ENCODE results near the gene CAMTA2. TPM values are rescaled to one million over a fixed set of nuclear protein-coding genes. Genes with fewer than 3 reads are reported as not detected.
A peak's percentile ranks its signal among the peaks of the same experiment; 100 is the strongest.

The CAMTA2 gene
- polyA plus RNA-seq, 3 donors: 7.1 to 88.9 (median 7.6) TPM

- 88% methylated on average over 12 of the region's 14 CpGs for WGBS (ENCODE audit: insufficient coverage)
- no peak overlapping the region for H2AFZ ChIP-seq (ENCODE audit: insufficient read depth, low read depth, low read length, poor library complexity, severe bottlenecking)
- TF ChIP-seq CTCF (IDR thresholded peaks at IDR 0.05): no peak
- no peak overlapping the region for H3K27ac ChIP-seq (ENCODE audit: low read depth in 1 of 2, low read length in 2 of 2)
- H3K79me2 ChIP-seq (ENCODE audit: insufficient read depth, low read length): no peaks in the 10 kb centered on the region
- H3K4me2 ChIP-seq (replicated peaks; ENCODE audit: extremely low read depth, low read length, poor library complexity, severe bottlenecking): no peak overlapping the region
- intact Hi-C loops (cut with micrococcal nuclease): loop anchor here in 1 of 2 donors (5.0 kb wide), 1 partner anchor 37 kb away; the partner anchor contains the start of genes INCA1 and KIF1C
- no peak for DNase-seq
- Mint-ChIP-seq H3K9me3 (peaks cover 0 to 3% (median 0%) of the 10 kb centered on the region in 7 donors), H3K27me3 (ENCODE audit: low read depth in 3 of 3) (peaks cover 13 to 42% (median 31%) of the 10 kb centered on the region in 3 donors), H3K4me3 (peak overlapping the region in 1 of 2 donors; percentile 46), H3K36me3 (no peaks in the 10 kb centered on the region), H3K27ac (no peak overlapping the region), H3K4me1 (peaks cover 24% of the 10 kb centered on the region)
- H3K9ac ChIP-seq (ENCODE audit: insufficient read depth, low read length, poor library complexity, severe bottlenecking): no peak overlapping the region
- H4K20me1 ChIP-seq (ENCODE audit: insufficient read depth, low read length): no peaks in the 10 kb centered on the region
- no peaks in the 10 kb centered on the region for H3K9me3 ChIP-seq (replicated peaks in 1 of 2; ENCODE audit: control insufficient read depth in 1 of 2, insufficient read depth in 1 of 2, low read length in 2 of 2)
- H3K36me3 ChIP-seq (replicated peaks in 1 of 2; ENCODE audit: control insufficient read depth in 1 of 2, insufficient read depth in 2 of 2, low read length in 2 of 2): no peaks in the 10 kb centered on the region
- H3K4me1 ChIP-seq (ENCODE audit: control insufficient read depth in 1 of 2, insufficient read depth in 2 of 2, low read length in 2 of 2): peaks cover 21 to 26% of the 10 kb centered on the region in 2 donors
- no peak overlapping the region for H3K4me3 ChIP-seq (replicated peaks in 1 of 3; ENCODE audit: low read depth in 2 of 3, low read length in 3 of 3)
- H3K27me3 ChIP-seq (ENCODE audit: control insufficient read depth in 2 of 2, insufficient read depth in 2 of 2, low read length in 2 of 2): peaks cover 2 to 20% of the 10 kb centered on the region in 2 donors
Measured at GRCh38 chr17:5034651-5035050, 47.2 kb upstream of the CAMTA2 start.

GRCh38 chr17:5034063-5034462 is 46.6 kb upstream of the CAMTA2 start:
- Mint-ChIP-seq H3K4me1 (peaks cover 26% of the 10 kb centered on the region), H3K27ac (peak overlapping the region in 2 of 7 donors; percentile 45 to 50), H3K27me3 (ENCODE audit: low read depth in 3 of 3) (peaks cover 13 to 42% (median 30%) of the 10 kb centered on the region in 3 donors), H3K36me3 (no peaks in the 10 kb centered on the region), H3K4me3 (peak overlapping the region in 1 of 2 donors; percentile 46), H3K9me3 (peaks cover 0 to 3% (median 0%) of the 10 kb centered on the region in 7 donors)
- peaks cover 21 to 26% of the 10 kb centered on the region in 2 donors for H3K4me1 ChIP-seq (ENCODE audit: control insufficient read depth in 1 of 2, insufficient read depth in 2 of 2, low read length in 2 of 2)
- no peak overlapping the region for H3K4me2 ChIP-seq (replicated peaks; ENCODE audit: extremely low read depth, low read length, poor library complexity, severe bottlenecking)
- H3K79me2 ChIP-seq (ENCODE audit: insufficient read depth, low read length): no peaks in the 10 kb centered on the region
- H3K9me3 ChIP-seq (replicated peaks in 1 of 2; ENCODE audit: control insufficient read depth in 1 of 2, insufficient read depth in 1 of 2, low read length in 2 of 2): no peaks in the 10 kb centered on the region
- no peak overlapping the region for H3K4me3 ChIP-seq (replicated peaks in 1 of 3; ENCODE audit: low read depth in 2 of 3, low read length in 3 of 3)
- intact Hi-C loops (cut with micrococcal nuclease): loop anchor here in 1 of 2 donors (5.0 kb wide), 1 partner anchor 37 kb away; the partner anchor contains the start of genes INCA1 and KIF1C
- H2AFZ ChIP-seq (ENCODE audit: insufficient read depth, low read depth, low read length, poor library complexity, severe bottlenecking): no peak overlapping the region
- no peak overlapping the region for H3K27ac ChIP-seq (ENCODE audit: low read depth in 1 of 2, low read length in 2 of 2)
- no peak for DNase-seq
- WGBS (ENCODE audit: insufficient coverage): 96% methylated on average over 5 of the region's 5 CpGs
- H4K20me1 ChIP-seq (ENCODE audit: insufficient read depth, low read length): no peaks in the 10 kb centered on the region
- TF ChIP-seq CTCF (IDR thresholded peaks at IDR 0.05): no peak
- H3K36me3 ChIP-seq (replicated peaks in 1 of 2; ENCODE audit: control insufficient read depth in 1 of 2, insufficient read depth in 2 of 2, low read length in 2 of 2): no peaks in the 10 kb centered on the region
- no peak overlapping the region for H3K9ac ChIP-seq (ENCODE audit: insufficient read depth, low read length, poor library complexity, severe bottlenecking)
- H3K27me3 ChIP-seq (ENCODE audit: control insufficient read depth in 2 of 2, insufficient read depth in 2 of 2, low read length in 2 of 2): peaks cover 2 to 20% of the 10 kb centered on the region in 2 donors
